Esophagus squamous epithelium (tissue), 4 donors: Measurements from ENCODE around the gene CIDEB.

Experiments used
- POLR2A ChIP-seq, 4 donors: fragments of 450-650 bp; IDR thresholded peaks; one replicate each; pipeline ENCODE4 v1.6.1; 2017; ENCODE audit warnings: antibody characterized with exemption in 4 of 4, mild to moderate bottlenecking in 4 of 4, moderate library complexity in 3 of 4
- TF ChIP-seq, protein P1 (sequence below), 6 experiments: fragments of 450-650 bp in 4 of 6; fragments of 200-600 bp in 2 of 6; sonication (generic) in 2 of 6; IDR thresholded peaks; one replicate each; pipeline ENCODE4 v1.5.1; 2016 to 2019; ENCODE audit warnings: antibody characterized with exemption in 6 of 6, mild to moderate bottlenecking in 4 of 6, moderate library complexity in 4 of 6

DNA sequence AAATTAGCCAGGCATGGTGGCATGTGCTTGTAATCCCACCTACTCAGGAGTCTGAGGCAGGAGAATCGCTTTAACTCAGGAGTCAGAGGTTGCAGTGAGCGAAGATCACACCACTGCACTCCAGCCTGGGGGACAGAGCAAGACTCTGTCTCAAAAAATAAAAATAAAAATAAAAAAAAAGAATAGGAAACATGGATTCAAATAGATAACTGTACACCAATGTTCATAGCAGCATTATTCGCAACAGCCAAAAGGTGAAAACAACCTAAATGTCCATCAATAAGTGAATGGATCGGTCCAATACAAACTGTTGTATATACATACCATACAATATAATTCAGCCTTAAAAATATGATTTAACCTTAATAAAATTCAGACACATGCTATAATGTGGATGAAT lies 35.1 kb upstream of the CIDEB start:
- no peak for TF ChIP-seq POLR2A (IDR thresholded peaks at IDR 0.05)
- TF ChIP-seq, protein P1, sequence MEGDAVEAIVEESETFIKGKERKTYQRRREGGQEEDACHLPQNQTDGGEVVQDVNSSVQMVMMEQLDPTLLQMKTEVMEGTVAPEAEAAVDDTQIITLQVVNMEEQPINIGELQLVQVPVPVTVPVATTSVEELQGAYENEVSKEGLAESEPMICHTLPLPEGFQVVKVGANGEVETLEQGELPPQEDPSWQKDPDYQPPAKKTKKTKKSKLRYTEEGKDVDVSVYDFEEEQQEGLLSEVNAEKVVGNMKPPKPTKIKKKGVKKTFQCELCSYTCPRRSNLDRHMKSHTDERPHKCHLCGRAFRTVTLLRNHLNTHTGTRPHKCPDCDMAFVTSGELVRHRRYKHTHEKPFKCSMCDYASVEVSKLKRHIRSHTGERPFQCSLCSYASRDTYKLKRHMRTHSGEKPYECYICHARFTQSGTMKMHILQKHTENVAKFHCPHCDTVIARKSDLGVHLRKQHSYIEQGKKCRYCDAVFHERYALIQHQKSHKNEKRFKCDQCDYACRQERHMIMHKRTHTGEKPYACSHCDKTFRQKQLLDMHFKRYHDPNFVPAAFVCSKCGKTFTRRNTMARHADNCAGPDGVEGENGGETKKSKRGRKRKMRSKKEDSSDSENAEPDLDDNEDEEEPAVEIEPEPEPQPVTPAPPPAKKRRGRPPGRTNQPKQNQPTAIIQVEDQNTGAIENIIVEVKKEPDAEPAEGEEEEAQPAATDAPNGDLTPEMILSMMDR (IDR thresholded peaks at IDR 0.05), result no peak
